Measurements from ENCODE around the gene TMCO4. TPM values are rescaled to one million over a fixed set of nuclear protein-coding genes. Genes with fewer than 3 reads are reported as not detected.
"Not testable (repeated sequence)": the region's sequence is repeated elsewhere in the genome, so short reads cannot be mapped to it uniquely, and the experiment has no call there.

Gene TMCO4
- total RNA-seq, 1 experiment from 2014 or later: 4.3 TPM

DNA sequence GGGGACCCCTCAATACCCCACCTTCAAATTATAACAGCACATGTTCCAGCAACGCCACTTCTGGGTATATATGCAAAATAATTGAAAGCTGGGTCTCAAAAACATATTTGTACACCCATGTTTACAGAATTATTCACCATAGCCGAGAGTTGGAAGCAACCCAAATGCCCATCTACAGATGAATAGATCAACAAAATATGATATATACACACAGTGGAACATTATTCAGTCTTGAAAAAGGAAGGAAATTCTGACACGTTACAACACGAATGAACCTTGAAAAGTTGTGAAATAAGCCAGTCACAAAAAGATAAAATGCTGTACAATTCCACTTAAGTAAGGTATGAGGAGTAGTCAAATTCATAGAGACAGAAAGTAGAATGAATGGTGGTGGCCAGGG is 5.1 kb downstream of the TMCO4 start:
- no peaks in the 10 kb centered on the region for H3K27me3 ChIP-seq (replicated peaks; ENCODE audit: insufficient read depth, low read depth, low read length, poor library complexity)
- BruUV-seq (replicated peaks): no TSS peak
- TF ChIP-seq, protein P1, sequence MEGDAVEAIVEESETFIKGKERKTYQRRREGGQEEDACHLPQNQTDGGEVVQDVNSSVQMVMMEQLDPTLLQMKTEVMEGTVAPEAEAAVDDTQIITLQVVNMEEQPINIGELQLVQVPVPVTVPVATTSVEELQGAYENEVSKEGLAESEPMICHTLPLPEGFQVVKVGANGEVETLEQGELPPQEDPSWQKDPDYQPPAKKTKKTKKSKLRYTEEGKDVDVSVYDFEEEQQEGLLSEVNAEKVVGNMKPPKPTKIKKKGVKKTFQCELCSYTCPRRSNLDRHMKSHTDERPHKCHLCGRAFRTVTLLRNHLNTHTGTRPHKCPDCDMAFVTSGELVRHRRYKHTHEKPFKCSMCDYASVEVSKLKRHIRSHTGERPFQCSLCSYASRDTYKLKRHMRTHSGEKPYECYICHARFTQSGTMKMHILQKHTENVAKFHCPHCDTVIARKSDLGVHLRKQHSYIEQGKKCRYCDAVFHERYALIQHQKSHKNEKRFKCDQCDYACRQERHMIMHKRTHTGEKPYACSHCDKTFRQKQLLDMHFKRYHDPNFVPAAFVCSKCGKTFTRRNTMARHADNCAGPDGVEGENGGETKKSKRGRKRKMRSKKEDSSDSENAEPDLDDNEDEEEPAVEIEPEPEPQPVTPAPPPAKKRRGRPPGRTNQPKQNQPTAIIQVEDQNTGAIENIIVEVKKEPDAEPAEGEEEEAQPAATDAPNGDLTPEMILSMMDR (conservative IDR thresholded peaks at IDR 0.05; ENCODE audit: low read depth, low read length): no peak
- no peak for TF ChIP-seq EZH2 (IDR thresholded peaks at IDR 0.05; ENCODE audit: borderline replicate concordance, low read depth, low read length, poor library complexity, severe bottlenecking)
- CTCF ChIA-PET: no interaction called here
- DNase-seq (ENCODE audit: low spot score): no peak
- no peak overlapping the region for H3K4me3 ChIP-seq (ENCODE audit: low read depth, low read length, poor library complexity, severe bottlenecking)
- H3K27ac ChIP-seq (ENCODE audit: low read depth, low read length, poor library complexity, severe bottlenecking): no peak overlapping the region
- POLR2A ChIA-PET (ENCODE audit: low non-redundant PET): no interaction called here
- no peaks in the 10 kb centered on the region for H3K9me3 ChIP-seq (ENCODE audit: low read depth, low read length, poor library complexity, severe bottlenecking)
- peaks cover 9% of the 10 kb centered on the region for H3K4me1 ChIP-seq (ENCODE audit: insufficient read depth, low read length, poor library complexity, severe bottlenecking)
- intact Hi-C loops (cut with micrococcal nuclease; ENCODE audit: unreplicated experiment): no loop called here
- no peaks in the 10 kb centered on the region for H3K36me3 ChIP-seq (ENCODE audit: insufficient read depth, low read length, poor library complexity, severe bottlenecking)

DNA sequence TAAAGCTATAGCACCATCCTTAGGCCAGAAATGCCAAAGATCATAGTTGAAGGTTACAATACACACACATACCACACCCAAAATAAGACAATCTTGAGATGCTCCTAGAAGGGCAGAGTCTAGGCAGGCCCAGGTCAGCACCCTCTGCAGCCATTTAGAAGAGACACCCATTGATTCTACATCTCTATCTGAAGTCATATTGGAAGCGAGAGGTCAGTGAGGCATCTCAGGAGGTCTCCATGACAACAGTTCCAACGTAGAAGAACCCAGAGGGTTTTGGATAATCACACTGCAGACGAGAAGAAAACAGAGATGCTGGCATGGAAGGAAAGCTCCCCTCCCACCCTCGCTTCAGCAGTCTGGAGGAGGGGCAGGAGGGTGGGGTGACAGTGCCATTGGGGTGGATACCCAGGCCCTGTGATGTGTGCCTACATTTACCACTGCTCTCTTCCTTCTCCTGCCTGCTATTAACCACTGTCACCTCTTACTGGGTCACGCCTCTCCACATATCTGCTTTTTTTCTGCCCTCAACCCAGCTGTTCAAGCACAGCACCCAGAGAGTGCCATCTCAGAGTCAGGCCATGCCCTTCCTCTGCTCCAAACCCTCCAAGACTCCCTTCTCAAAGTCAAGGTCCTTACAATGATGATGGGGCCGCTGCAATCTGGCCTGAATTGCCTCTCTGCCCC is 6.2 kb downstream of the TMCO4 start:
- ChIA-PET CTCF (no interaction called here), POLR2A (ENCODE audit: low non-redundant PET) (no interaction called here)
- Histone ChIP-seq H3K4me1 (ENCODE audit: insufficient read depth, low read length, poor library complexity, severe bottlenecking) (no peaks in the 10 kb centered on the region), H3K27me3 (replicated peaks; ENCODE audit: insufficient read depth, low read depth, low read length, poor library complexity) (no peaks in the 10 kb centered on the region), H3K36me3 (ENCODE audit: insufficient read depth, low read length, poor library complexity, severe bottlenecking) (no peaks in the 10 kb centered on the region), H3K4me3 (ENCODE audit: low read depth, low read length, poor library complexity, severe bottlenecking) (no peak overlapping the region), H3K27ac (ENCODE audit: low read depth, low read length, poor library complexity, severe bottlenecking) (no peak overlapping the region), H3K9me3 (ENCODE audit: low read depth, low read length, poor library complexity, severe bottlenecking) (no peaks in the 10 kb centered on the region)
- no TSS peak for BruUV-seq (replicated peaks)
- no peak for TF ChIP-seq EZH2 (IDR thresholded peaks at IDR 0.05; ENCODE audit: borderline replicate concordance, low read depth, low read length, poor library complexity, severe bottlenecking)
- TF ChIP-seq, protein P1 (conservative IDR thresholded peaks at IDR 0.05; ENCODE audit: low read depth, low read length): no peak
- DNase-seq (ENCODE audit: low spot score): no peak
- intact Hi-C loops (cut with micrococcal nuclease; ENCODE audit: unreplicated experiment): no loop called here

DNA sequence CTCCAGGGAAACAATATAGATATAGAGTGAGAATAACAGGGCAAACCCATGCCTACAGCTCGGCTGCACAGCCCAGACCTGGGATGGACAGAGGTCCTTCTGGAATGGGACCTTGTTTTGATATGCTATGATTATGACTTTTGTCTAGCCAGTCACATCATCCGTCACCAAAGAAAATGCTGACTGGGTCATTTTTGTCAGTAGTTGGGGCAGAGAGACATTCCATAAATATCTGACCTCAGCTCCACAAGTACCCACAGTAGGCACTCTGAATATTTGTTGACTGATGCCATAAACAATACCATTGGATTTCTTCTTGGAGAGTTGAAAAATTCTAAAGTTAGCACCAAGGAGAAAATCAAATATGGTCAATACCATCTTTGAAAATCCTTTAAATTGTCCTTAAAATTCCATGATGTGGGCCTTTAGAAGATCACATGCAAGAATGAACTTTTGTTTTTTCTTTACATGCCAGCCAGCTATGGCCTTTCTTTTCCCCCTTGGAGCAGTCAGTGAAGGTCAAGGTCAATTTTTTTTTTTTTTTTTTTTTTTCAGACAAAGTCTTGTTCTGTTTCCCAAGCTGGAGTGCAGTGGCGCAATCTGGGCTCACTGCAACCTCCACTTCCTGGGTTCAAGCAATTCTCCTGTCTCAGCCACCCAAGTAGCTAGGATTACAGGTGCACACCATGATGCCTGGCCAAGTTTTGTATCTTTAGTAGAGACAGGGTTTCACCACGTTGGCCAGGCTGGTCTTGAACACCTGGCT is 7.3 kb downstream of the TMCO4 start:
- no peak for TF ChIP-seq EZH2 (IDR thresholded peaks at IDR 0.05; ENCODE audit: borderline replicate concordance, low read depth, low read length, poor library complexity, severe bottlenecking)
- TF ChIP-seq, protein P1 (conservative IDR thresholded peaks at IDR 0.05; ENCODE audit: low read depth, low read length): no peak
- no peaks in the 10 kb centered on the region for H3K36me3 ChIP-seq (ENCODE audit: insufficient read depth, low read length, poor library complexity, severe bottlenecking)
- BruUV-seq (replicated peaks): no TSS peak
- no peaks in the 10 kb centered on the region for H3K4me1 ChIP-seq (ENCODE audit: insufficient read depth, low read length, poor library complexity, severe bottlenecking)
- H3K27me3 ChIP-seq (replicated peaks; ENCODE audit: insufficient read depth, low read depth, low read length, poor library complexity): no peaks in the 10 kb centered on the region
- no peak overlapping the region for H3K27ac ChIP-seq (ENCODE audit: low read depth, low read length, poor library complexity, severe bottlenecking)
- POLR2A ChIA-PET (ENCODE audit: low non-redundant PET): interaction anchor here (0.5 kb wide), 1 partner anchor 12 kb away, joined by 3 read pairs; no protein-coding TSS in a partner anchor
- DNase-seq (ENCODE audit: low spot score): no peak
- H3K9me3 ChIP-seq (ENCODE audit: low read depth, low read length, poor library complexity, severe bottlenecking): no peaks in the 10 kb centered on the region
- CTCF ChIA-PET: no interaction called here
- H3K4me3 ChIP-seq (ENCODE audit: low read depth, low read length, poor library complexity, severe bottlenecking): no peak overlapping the region
- intact Hi-C loops (cut with micrococcal nuclease; ENCODE audit: unreplicated experiment): loop anchor here (1.0 kb wide), 1 partner anchor 19 kb away; no protein-coding TSS in a partner anchor

DNA sequence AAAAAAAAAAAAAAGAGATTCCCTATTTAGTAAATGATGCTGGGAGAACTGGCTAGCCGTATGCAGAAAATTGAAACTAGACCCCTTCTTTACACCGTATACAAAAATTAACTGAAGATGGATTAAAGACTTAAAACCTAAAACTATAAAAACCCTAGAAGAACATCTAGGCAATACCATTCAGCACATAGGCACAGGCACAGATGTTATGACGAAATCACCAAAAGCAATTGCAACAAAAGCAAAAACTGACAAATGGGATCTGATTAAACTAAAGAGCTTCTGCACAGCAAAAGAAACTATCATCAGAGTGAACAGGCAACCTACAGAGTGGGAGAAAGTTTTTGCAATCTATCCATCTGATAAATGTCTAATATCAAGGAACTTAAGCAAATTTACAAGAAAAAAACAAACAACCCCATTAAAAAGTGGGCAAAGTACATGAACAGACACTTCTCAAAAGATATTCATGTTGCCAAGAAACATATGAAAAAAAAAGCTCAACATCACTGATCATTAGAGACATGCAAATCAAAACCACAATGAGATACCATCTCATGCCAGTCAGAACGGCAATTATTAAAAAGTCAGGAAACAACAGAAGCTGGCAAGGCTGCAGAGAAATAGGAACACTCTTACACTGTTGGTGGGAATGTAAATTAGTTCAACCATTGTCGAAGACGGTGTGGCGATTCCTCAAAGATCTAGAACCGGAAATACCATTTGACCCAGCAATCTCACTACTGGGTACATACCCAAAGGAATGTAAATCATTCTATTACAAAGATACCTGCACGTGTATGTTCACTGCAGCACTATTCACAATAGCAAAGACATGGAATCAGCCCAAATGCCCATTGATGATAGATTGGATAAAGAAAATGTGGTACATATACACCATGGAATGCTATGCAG is 9.4 kb downstream of the TMCO4 start:
- H3K9me3 ChIP-seq (ENCODE audit: low read depth, low read length, poor library complexity, severe bottlenecking); intact Hi-C loops (cut with micrococcal nuclease; ENCODE audit: unreplicated experiment); POLR2A ChIA-PET (ENCODE audit: low non-redundant PET); H3K4me1 ChIP-seq (ENCODE audit: insufficient read depth, low read length, poor library complexity, severe bottlenecking); BruUV-seq (replicated peaks); H3K27me3 ChIP-seq (replicated peaks; ENCODE audit: insufficient read depth, low read depth, low read length, poor library complexity); H3K36me3 ChIP-seq (ENCODE audit: insufficient read depth, low read length, poor library complexity, severe bottlenecking); H3K4me3 ChIP-seq (ENCODE audit: low read depth, low read length, poor library complexity, severe bottlenecking): not testable (repeated sequence)
- CTCF ChIA-PET: interaction anchor here (0.6 kb wide), 1 partner anchor 61 kb away, joined by 7 read pairs; no protein-coding TSS in a partner anchor
- peak overlapping the region; percentile 61 for H3K27ac ChIP-seq (ENCODE audit: low read depth, low read length, poor library complexity, severe bottlenecking)
- DNase-seq (ENCODE audit: low spot score): peak; percentile 74

Measured in A673 (cell line).